PC-3 (cell line): ENCODE measurements around the gene DIP2C. TPM values are rescaled to one million over a fixed set of nuclear protein-coding genes. Genes with fewer than 3 reads are reported as not detected.

Experiments
- ATAC-seq: fragments of 200-7000 bp; cut with Tn5 transposase; 2 replicates; pipeline ENCODE4 v1.9.1; 2020; ENCODE audit warnings: mild to moderate bottlenecking, moderate library complexity
- BruUV-seq: library from RNA; stranded (reverse); fragments of 400-500 nt; replicated peaks from 2 replicates; lab custom pipeline; 2021; lab: Mats Ljungman, UMichigan
- CTCF ChIA-PET: fragments of 300-600 bp; sonication (Branson Sonifier 250); formaldehyde crosslinking; loops from one replicate; lab custom pipeline; 2022; ENCODE audit warnings: antibody characterized with exemption; lab: Charles Lee
- POLR2A ChIA-PET: fragments of 300-600 bp; sonication (Branson Sonifier 250); formaldehyde crosslinking; loops from one replicate; lab custom pipeline; 2022; ENCODE audit warnings: antibody characterized with exemption; ENCODE audit not compliant: unreplicated experiment; lab: Charles Lee
- DNase-seq: peaks from one replicate; pipeline ENCODE4 v3.0.0-alpha.2; 2015
- H2AFZ ChIP-seq: fragments of 300-600 bp; sonication (generic); 2 replicates; pipeline ENCODE4 v1.6.0; 2016; ENCODE audit warnings: antibody characterized with exemption, low read length
- H3F3A ChIP-seq: fragments of 300-600 bp; sonication (generic); one replicate; pipeline ENCODE4 v1.6.0; 2017; ENCODE audit warnings: antibody characterized with exemption, low read length, control low read depth, mild to moderate bottlenecking; ENCODE audit not compliant: unreplicated experiment
- H3K27ac ChIP-seq: fragments of 300-600 bp; sonication (generic); 2 replicates; pipeline ENCODE4 v1.5.1; 2016; ENCODE audit warnings: mild to moderate bottlenecking, low read length
- H3K27me3 ChIP-seq: fragments of 300-600 bp; sonication (generic); 2 replicates; pipeline ENCODE4 v1.6.1; 2016; ENCODE audit warnings: low read length, mixed read lengths
- H3K36me3 ChIP-seq: fragments of 300-600 bp; sonication (generic); 2 replicates; pipeline ENCODE4 v1.6.1; 2016; ENCODE audit warnings: low read depth, mixed run types, low read length, mixed read lengths
- H3K4me1 ChIP-seq: fragments of 300-600 bp; sonication (generic); 2 replicates; pipeline ENCODE4 v1.5.1; 2016; ENCODE audit warnings: low read length; ENCODE audit not compliant: insufficient read depth
- H3K4me2 ChIP-seq: fragments of 300-600 bp; sonication (generic); 2 replicates; pipeline ENCODE4 v1.6.0; 2016; ENCODE audit warnings: low read length
- H3K4me3 ChIP-seq: fragments of 300-600 bp; sonication (generic); 2 replicates; pipeline ENCODE4 v1.5.1; 2016; ENCODE audit warnings: mild to moderate bottlenecking, low read length, mixed read lengths
- H3K79me2 ChIP-seq: fragments of 300-600 bp; sonication (generic); 2 replicates; pipeline ENCODE4 v1.6.1; 2017; ENCODE audit warnings: low read length, mixed read lengths
- H3K9ac ChIP-seq: fragments of 300-600 bp; sonication (generic); 2 replicates; pipeline ENCODE4 v1.6.0; 2016; ENCODE audit warnings: mild to moderate bottlenecking, low read length
- H3K9me2 ChIP-seq: fragments of 300-600 bp; sonication (generic); replicated peaks from 2 replicates; pipeline ENCODE4 v1.6.1; 2016; ENCODE audit warnings: mixed run types, low read length, mixed read lengths
- H3K9me3 ChIP-seq: fragments of 300-600 bp; sonication (generic); 2 replicates; pipeline ENCODE4 v1.6.1; 2016; ENCODE audit warnings: low read length, mixed read lengths
- H4K20me1 ChIP-seq: fragments of 300-600 bp; sonication (generic); 2 replicates; pipeline ENCODE4 v1.6.1; 2016; ENCODE audit warnings: low read length, mixed read lengths
- EZH2 ChIP-seq: fragments of 300-600 bp; sonication (generic); IDR thresholded peaks from one replicate; pipeline ENCODE4 v1.6.1; 2017; ENCODE audit warnings: antibody characterized with exemption, mild to moderate bottlenecking, low read length; ENCODE audit not compliant: unreplicated experiment
- EZH2phosphoT487 ChIP-seq: fragments of 300-600 bp; sonication (generic); IDR thresholded peaks from 2 replicates; pipeline ENCODE4 v1.6.1; 2018; ENCODE audit warnings: mild to moderate bottlenecking, antibody characterized with exemption, low read length, borderline replicate concordance
- intact Hi-C: fragments of 100-400 bp; cut with micrococcal nuclease; formaldehyde crosslinking; loops from 2 replicates; pipeline ENCODE4 v1.9.0; 2023
- total RNA-seq: library from RNA; depleted of rRNA; stranded (reverse); fragments of >200 nt; gene quantifications from 2 replicates; pipeline ENCODE4 v1.2.3, GENCODE V29; 2014
- TF ChIP-seq, protein P1 (sequence below): fragments of 300-600 bp; sonication (generic); conservative IDR thresholded peaks from 2 replicates; pipeline ENCODE4 v1.5.1; 2017; ENCODE audit warnings: antibody characterized with exemption, low read depth, mild to moderate bottlenecking, low read length

Gene DIP2C
- total RNA-seq, 1 experiment from 2014 or later, result 3.1 TPM

DNA sequence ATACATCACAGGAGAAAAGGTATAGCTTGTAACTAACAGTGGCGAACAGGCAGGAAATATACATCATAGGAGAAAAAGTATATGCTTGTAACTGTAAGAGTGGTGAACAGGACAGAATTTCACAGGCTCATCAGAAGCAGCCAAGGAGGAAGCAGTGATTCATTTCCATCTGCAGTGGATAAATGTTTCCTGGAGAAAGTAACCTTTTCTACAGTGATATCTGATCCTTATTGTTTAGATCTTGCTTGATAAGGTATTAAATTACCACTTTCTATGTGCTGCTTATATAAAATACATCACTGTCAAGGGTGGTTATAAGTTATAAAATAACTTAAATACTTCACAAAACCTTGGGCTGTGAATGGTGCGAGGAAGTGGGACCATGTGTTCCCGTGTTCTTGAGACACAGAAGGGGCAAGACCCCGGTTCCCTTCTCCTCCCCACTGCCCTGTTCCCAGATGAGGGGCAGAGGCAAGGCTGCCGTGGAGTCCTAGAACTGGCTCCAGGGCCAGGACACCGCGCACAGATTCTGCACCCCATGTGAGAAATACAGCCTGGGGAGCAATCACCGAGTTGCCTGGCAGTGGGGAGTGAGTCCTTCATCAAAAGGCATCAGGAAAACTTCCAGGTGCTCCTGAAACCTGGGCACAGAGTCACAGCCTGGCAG is 135.2 kb downstream of the DIP2C start:
- H3K4me1 ChIP-seq, result peaks cover 13% of the 10 kb centered on the region; the same call in 1 of the 2 replicates
- TF ChIP-seq EZH2phosphoT487 (no peak), EZH2 (no peak)
- TF ChIP-seq, protein P1, sequence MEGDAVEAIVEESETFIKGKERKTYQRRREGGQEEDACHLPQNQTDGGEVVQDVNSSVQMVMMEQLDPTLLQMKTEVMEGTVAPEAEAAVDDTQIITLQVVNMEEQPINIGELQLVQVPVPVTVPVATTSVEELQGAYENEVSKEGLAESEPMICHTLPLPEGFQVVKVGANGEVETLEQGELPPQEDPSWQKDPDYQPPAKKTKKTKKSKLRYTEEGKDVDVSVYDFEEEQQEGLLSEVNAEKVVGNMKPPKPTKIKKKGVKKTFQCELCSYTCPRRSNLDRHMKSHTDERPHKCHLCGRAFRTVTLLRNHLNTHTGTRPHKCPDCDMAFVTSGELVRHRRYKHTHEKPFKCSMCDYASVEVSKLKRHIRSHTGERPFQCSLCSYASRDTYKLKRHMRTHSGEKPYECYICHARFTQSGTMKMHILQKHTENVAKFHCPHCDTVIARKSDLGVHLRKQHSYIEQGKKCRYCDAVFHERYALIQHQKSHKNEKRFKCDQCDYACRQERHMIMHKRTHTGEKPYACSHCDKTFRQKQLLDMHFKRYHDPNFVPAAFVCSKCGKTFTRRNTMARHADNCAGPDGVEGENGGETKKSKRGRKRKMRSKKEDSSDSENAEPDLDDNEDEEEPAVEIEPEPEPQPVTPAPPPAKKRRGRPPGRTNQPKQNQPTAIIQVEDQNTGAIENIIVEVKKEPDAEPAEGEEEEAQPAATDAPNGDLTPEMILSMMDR, result no peak
- no peaks in the 10 kb centered on the region for H3F3A ChIP-seq
- POLR2A ChIA-PET, result no interaction called here
- H4K20me1 ChIP-seq, result no peaks in the 10 kb centered on the region
- ATAC-seq, result peak; percentile 93
- CTCF ChIA-PET, result no interaction called here
- peak; percentile 41 for DNase-seq
- BruUV-seq, result no TSS peak
- H3K27me3 ChIP-seq, result no peaks in the 10 kb centered on the region
- no peaks in the 10 kb centered on the region for H3K79me2 ChIP-seq
- H3K36me3 ChIP-seq, result no peaks in the 10 kb centered on the region
- no peak overlapping the region for H3K9ac ChIP-seq
- intact Hi-C loops, result no loop called here
- H3K27ac ChIP-seq, result no peak overlapping the region
- 0 out of 2 replicates have a peak overlapping the region, but pooled peaks have one; percentile 28 for H3K4me2 ChIP-seq
- H2AFZ ChIP-seq, result no peak overlapping the region
- no peaks in the 10 kb centered on the region for H3K9me3 ChIP-seq
- H3K4me3 ChIP-seq, result no peak overlapping the region
- no peaks in the 10 kb centered on the region for H3K9me2 ChIP-seq

DNA sequence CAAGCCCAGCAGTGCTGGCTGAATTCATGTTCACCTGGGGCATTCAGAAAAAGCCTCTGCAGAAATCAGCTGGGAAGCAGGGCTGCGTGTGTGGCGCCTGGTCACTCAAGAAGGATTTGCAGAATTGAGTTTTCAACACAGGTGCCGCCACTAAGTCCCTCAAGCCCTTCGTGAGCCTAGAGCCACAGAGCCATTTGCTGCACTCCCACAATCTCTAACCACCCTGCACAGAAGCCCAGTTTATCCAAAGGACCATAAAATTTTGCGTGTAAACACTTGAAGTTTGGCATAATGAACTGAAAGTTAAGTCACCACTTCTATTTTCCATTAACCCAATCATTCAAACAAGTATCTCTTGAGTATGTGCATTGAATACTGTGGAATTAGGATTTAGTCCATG is 136.2 kb downstream of the DIP2C start:
- Histone ChIP-seq H3K9me2 (no peaks in the 10 kb centered on the region), H3K79me2 (no peaks in the 10 kb centered on the region), H3K4me1 (peaks cover 13% of the 10 kb centered on the region; the same call in 1 of the 2 replicates), H3K9me3 (no peaks in the 10 kb centered on the region), H3K9ac (no peak overlapping the region), H3K36me3 (no peaks in the 10 kb centered on the region), H4K20me1 (no peaks in the 10 kb centered on the region), H3K27ac (no peak overlapping the region), H2AFZ (no peak overlapping the region), H3F3A (no peaks in the 10 kb centered on the region), H3K4me3 (no peak overlapping the region), H3K4me2 (no peak overlapping the region), H3K27me3 (no peaks in the 10 kb centered on the region)
- intact Hi-C loops, result no loop called here
- TF ChIP-seq EZH2phosphoT487 (no peak), EZH2 (no peak)
- ChIA-PET CTCF (no interaction called here), POLR2A (no interaction called here)
- BruUV-seq, result no TSS peak
- no peak for ATAC-seq
- DNase-seq, result no peak

DNA sequence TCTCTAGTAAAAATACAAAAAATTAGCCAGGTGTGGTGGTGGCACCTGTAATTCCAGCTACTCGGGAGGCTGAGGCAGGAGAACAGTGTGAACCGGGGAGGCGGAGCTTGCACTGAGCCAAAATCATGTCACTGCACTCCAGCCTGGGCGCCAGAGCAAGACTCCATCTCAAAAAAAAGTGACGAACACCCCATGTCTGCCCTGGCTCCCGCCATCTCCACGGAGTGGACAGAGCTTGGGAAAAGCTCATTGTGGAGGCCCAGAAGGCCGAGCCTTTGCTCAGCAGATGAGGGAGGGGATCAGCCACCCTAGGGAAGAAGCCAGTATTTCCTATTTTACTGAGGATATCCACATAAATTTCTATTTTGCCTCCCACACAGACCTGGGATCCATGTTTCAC is 136.8 kb downstream of the DIP2C start:
- Histone ChIP-seq H3K27ac (no peak overlapping the region), H3K4me3 (no peak overlapping the region), H3K9me3 (no peaks in the 10 kb centered on the region), H3F3A (no peaks in the 10 kb centered on the region), H3K4me1 (peaks cover 13% of the 10 kb centered on the region; the same call in 1 of the 2 replicates), H3K27me3 (no peaks in the 10 kb centered on the region), H3K79me2 (no peaks in the 10 kb centered on the region), H3K9me2 (no peaks in the 10 kb centered on the region), H3K4me2 (no peak overlapping the region), H2AFZ (no peak overlapping the region), H3K9ac (no peak overlapping the region), H4K20me1 (no peaks in the 10 kb centered on the region), H3K36me3 (no peaks in the 10 kb centered on the region)
- intact Hi-C loops, result no loop called here
- DNase-seq (no peak), ATAC-seq (no peak)
- ChIA-PET POLR2A (no interaction called here), CTCF (no interaction called here)
- TF ChIP-seq EZH2phosphoT487, result no peak
- TF ChIP-seq, protein P1, result no peak
- TF ChIP-seq EZH2, result no peak
- no TSS peak for BruUV-seq
